K562 (cell line): ENCODE measurements around the gene SCARF2. TPM values are rescaled to one million over a fixed set of nuclear protein-coding genes. Genes with fewer than 3 reads are reported as not detected.
A peak's percentile ranks its signal among the peaks of the same experiment; 100 is the strongest.

Source experiments
- IRF2 ChIP-seq: sonication (generic); formaldehyde crosslinking; IDR thresholded peaks from 2 replicates; pipeline ENCODE4 v1.8.1; 2022; ENCODE audit warnings: mild to moderate bottlenecking, missing genetic modification reagents
- MGA ChIP-seq: fragments of 450-650 bp; IDR thresholded peaks from 2 replicates; pipeline ENCODE4 v1.6.1; 2016; ENCODE audit warnings: mild to moderate bottlenecking, moderate library complexity
- NEUROD1 ChIP-seq: fragments of 150-350 bp; IDR thresholded peaks from 2 replicates; pipeline ENCODE4 v1.6.1; 2014; ENCODE audit warnings: borderline replicate concordance, low read length, low read depth; ENCODE audit not compliant: partially characterized antibody
- PHF21A ChIP-seq: fragments of 450-650 bp; IDR thresholded peaks from 2 replicates; pipeline ENCODE4 v1.6.1; 2017; ENCODE audit warnings: low read depth, borderline replicate concordance
- SAFB2 ChIP-seq: fragments of 200-400 bp; formaldehyde crosslinking; IDR thresholded peaks from 2 replicates; pipeline ENCODE4 v1.6.1; 2018; ENCODE audit warnings: borderline replicate concordance, low read length, low read depth, moderate library complexity; ENCODE audit not compliant: severe bottlenecking
- SIN3A ChIP-seq, 2 experiments: fragments of 150-350 bp in 1 of 2; IDR thresholded peaks; 2 replicates each; pipeline ENCODE4 v1.6.1; 2011 to 2016; ENCODE audit warnings: borderline replicate concordance in 2 of 2, low read depth in 2 of 2, low read length in 2 of 2, mild to moderate bottlenecking in 2 of 2, moderate library complexity in 2 of 2; ENCODE audit not compliant: control insufficient read depth in 1 of 2
- SIN3B ChIP-seq: fragments of 450-650 bp; IDR thresholded peaks from 2 replicates; pipeline ENCODE4 v1.6.1; 2017; ENCODE audit warnings: low read depth, mild to moderate bottlenecking, moderate library complexity
- SOX6 ChIP-seq: fragments of 450-650 bp; IDR thresholded peaks from 2 replicates; pipeline ENCODE4 v1.6.1; 2014; ENCODE audit warnings: mild to moderate bottlenecking
- ZBTB49 ChIP-seq: sonication (generic); formaldehyde crosslinking; IDR thresholded peaks from 2 replicates; pipeline ENCODE4 v1.8.0; 2022; ENCODE audit warnings: missing genetic modification reagents, mild to moderate bottlenecking, borderline replicate concordance
- ZNF282 ChIP-seq: sonication (generic); formaldehyde crosslinking; IDR thresholded peaks from 2 replicates; pipeline ENCODE4 v1.8.1; 2023; ENCODE audit warnings: missing genetic modification reagents
- ZNF561 ChIP-seq: fragments of 450-650 bp; formaldehyde crosslinking; conservative IDR thresholded peaks from 2 replicates; pipeline ENCODE4 v1.4.0; 2020; ENCODE audit warnings: mild to moderate bottlenecking, moderate library complexity
- polyA plus RNA-seq, 8 experiments: library from polyadenylated mRNA; depleted of rRNA in 4 of 8; stranded (reverse) in 5 of 8; unstranded in 3 of 8; fragments of >200 nt; fragmentation: Nextera tagmentation in 2 of 8; fragmentation: Illumina TruSeq in 1 of 8; extraction: Ambion mirVana in 2 of 8; extraction: Trizol in 1 of 8; gene quantifications; 2 replicates each; pipeline versions ENCODE4 v1.2.1 to v1.2.3, GENCODE V29; 2011 to 2014; ENCODE audit warnings: inconsistent platforms in 1 of 8, missing spikeins in 1 of 8
- total RNA-seq, 7 experiments: library from RNA; depleted of rRNA in 6 of 7; stranded (reverse); fragments of >200 nt in 6 of 7; fragmentation: Illumina TruSeq in 2 of 7; extraction: Trizol in 2 of 7; gene quantifications; 2 replicates each; pipeline versions ENCODE4 v1.2.1 to v1.2.3, GENCODE V29; 2011 to 2021; ENCODE audit warnings: low replicate concordance in 1 of 7
- TF ChIP-seq, protein P1 (sequence below): fragments of 250-450 bp; sonication (Bioruptor Pico); IDR thresholded peaks from 2 replicates; pipeline ENCODE4 v1.8.0; 2021; ENCODE audit warnings: borderline replicate concordance, mild to moderate bottlenecking, moderate library complexity; ENCODE audit not compliant: poor library complexity, severe bottlenecking

SCARF2 gene
- total and polyA plus RNA-seq, 9 of the 15 experiments (the other 6 are each of a cell fraction or from before 2014, with no cell fraction given), result 0.06 to 0.32 (median 0.21) TPM; not detected in 5

- no peak for TF ChIP-seq MGA
- TF ChIP-seq IRF2 (CRISPR knock-in tag), result peak; percentile 79
- TF ChIP-seq SAFB2, result no peak
- peak; percentile 71; the same call in 1 of the 2 replicates for TF ChIP-seq ZNF282 (CRISPR knock-in tag)
- TF ChIP-seq, protein P1, sequence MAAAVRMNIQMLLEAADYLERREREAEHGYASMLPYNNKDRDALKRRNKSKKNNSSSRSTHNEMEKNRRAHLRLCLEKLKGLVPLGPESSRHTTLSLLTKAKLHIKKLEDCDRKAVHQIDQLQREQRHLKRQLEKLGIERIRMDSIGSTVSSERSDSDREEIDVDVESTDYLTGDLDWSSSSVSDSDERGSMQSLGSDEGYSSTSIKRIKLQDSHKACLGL (CRISPR knock-in tag), result no peak
- TF ChIP-seq PHF21A, result no peak
- no peak for TF ChIP-seq ZBTB49
- TF ChIP-seq SOX6, result no peak
- TF ChIP-seq SIN3A (IDR thresholded peaks at IDR 0.05; ENCODE audit: borderline replicate concordance in 2 of 2, control insufficient read depth in 1 of 2, low read depth in 2 of 2, low read length in 2 of 2), result no peak
- no peak for TF ChIP-seq SIN3B
- TF ChIP-seq ZNF561 (CRISPR knock-in tag), result no peak
- TF ChIP-seq NEUROD1, result no peak
Observed at GRCh38 chr22:20427104-20427944, 10.3 kb downstream of the SCARF2 start (continued).
